ENCODE data around the gene PGLYRP2. TPM values are rescaled to one million over a fixed set of nuclear protein-coding genes. Genes with fewer than 3 reads are reported as not detected.
"Not testable (repeated sequence)": the region's sequence is repeated elsewhere in the genome, so short reads cannot be mapped to it uniquely, and the experiment has no call there.

PGLYRP2 gene
- total RNA-seq, 3 donors from 2014 or later, result 5.6 to 6.2 TPM; not detected in 1

- TF ChIP-seq POLR2AphosphoS5 (IDR thresholded peaks at IDR 0.05) (no peak), POLR2A (IDR thresholded peaks at IDR 0.05) (no peak), CTCF (IDR thresholded peaks at IDR 0.05) (no peak)
- H3K9me3 ChIP-seq, result no peaks in the 10 kb centered on the region
- intact Hi-C loops (cut with DNase I; ENCODE audit: low total_unique reads), result no loop called here
Observed at GRCh38 chr19:15487038-15487437, 7.7 kb upstream of the PGLYRP2 start.

GRCh38 chr19:15485768-15486167 lies 6.5 kb upstream of the PGLYRP2 start:
- not testable (repeated sequence) for DNase-seq (ENCODE audit: low spot score in 2 of 2); H3K27ac ChIP-seq; H3K4me3 ChIP-seq

More at GRCh38 chr19:15487038-15487437, 7.7 kb upstream of the PGLYRP2 start:
- no peak for DNase-seq (ENCODE audit: low spot score in 2 of 2)
- H3K27ac ChIP-seq, result no peak overlapping the region
- no peaks in the 10 kb centered on the region for H3K27me3 ChIP-seq
- no peaks in the 10 kb centered on the region for H3K4me1 ChIP-seq
- no peaks in the 10 kb centered on the region for H3K36me3 ChIP-seq
- no peak overlapping the region for H3K4me3 ChIP-seq

GRCh38 chr19:15480996-15481395 lies 1.7 kb upstream of the PGLYRP2 start:
- H3K4me3 ChIP-seq; H3K4me1 ChIP-seq; H3K27me3 ChIP-seq; DNase-seq (ENCODE audit: low spot score in 2 of 2); H3K36me3 ChIP-seq; H3K27ac ChIP-seq; intact Hi-C loops (cut with DNase I; ENCODE audit: low total_unique reads); H3K9me3 ChIP-seq: not testable (repeated sequence)

More at GRCh38 chr19:15485768-15486167, 6.5 kb upstream of the PGLYRP2 start:
- H3K27me3 ChIP-seq; H3K9me3 ChIP-seq; H3K36me3 ChIP-seq; H3K4me1 ChIP-seq; intact Hi-C loops (cut with DNase I; ENCODE audit: low total_unique reads): not testable (repeated sequence)

- TF ChIP-seq POLR2A (IDR thresholded peaks at IDR 0.05), result no peak
- TF ChIP-seq POLR2AphosphoS5 (IDR thresholded peaks at IDR 0.05), result no peak
- no peak for TF ChIP-seq CTCF (IDR thresholded peaks at IDR 0.05)
- intact Hi-C loops (cut with DNase I; ENCODE audit: low total_unique reads), result no loop called here
- Histone ChIP-seq H3K4me1 (no peaks in the 10 kb centered on the region), H3K9me3 (no peaks in the 10 kb centered on the region), H3K27me3 (peaks cover 0 to 6% of the 10 kb centered on the region in 2 donors), H3K4me3 (no peak overlapping the region), H3K27ac (no peak overlapping the region), H3K36me3 (no peaks in the 10 kb centered on the region)
- no peak for DNase-seq (ENCODE audit: low spot score in 2 of 2)
Observed at GRCh38 chr19:15476325-15476724, 3.0 kb downstream of the PGLYRP2 start.

- H3K9me3 ChIP-seq, result no peaks in the 10 kb centered on the region
- H3K36me3 ChIP-seq, result no peaks in the 10 kb centered on the region
- DNase-seq (ENCODE audit: low spot score in 2 of 2), result no peak
- H3K27me3 ChIP-seq, result peaks cover 0 to 7% of the 10 kb centered on the region in 2 donors
- H3K4me3 ChIP-seq, result no peak overlapping the region
- TF ChIP-seq POLR2A (IDR thresholded peaks at IDR 0.05), result no peak
- no peak for TF ChIP-seq CTCF (IDR thresholded peaks at IDR 0.05)
- TF ChIP-seq POLR2AphosphoS5 (IDR thresholded peaks at IDR 0.05), result no peak
- intact Hi-C loops (cut with DNase I; ENCODE audit: low total_unique reads), result no loop called here
- no peaks in the 10 kb centered on the region for H3K4me1 ChIP-seq
- no peak overlapping the region for H3K27ac ChIP-seq
Observed at GRCh38 chr19:15475611-15476010, 3.7 kb downstream of the PGLYRP2 start.

- DNase-seq (ENCODE audit: low spot score in 2 of 2), result no peak
- Histone ChIP-seq H3K27ac (no peak overlapping the region), H3K4me1 (no peaks in the 10 kb centered on the region), H3K9me3 (no peaks in the 10 kb centered on the region), H3K27me3 (peaks cover 0 to 10% of the 10 kb centered on the region in 2 donors), H3K4me3 (no peak overlapping the region), H3K36me3 (no peaks in the 10 kb centered on the region)
- intact Hi-C loops (cut with DNase I; ENCODE audit: low total_unique reads), result no loop called here
- TF ChIP-seq CTCF (IDR thresholded peaks at IDR 0.05) (no peak), POLR2A (IDR thresholded peaks at IDR 0.05) (no peak), POLR2AphosphoS5 (IDR thresholded peaks at IDR 0.05) (no peak)
Observed at GRCh38 chr19:15475169-15475568, 4.1 kb downstream of the PGLYRP2 start.

- H3K27ac ChIP-seq; H3K4me3 ChIP-seq; DNase-seq (ENCODE audit: low spot score in 2 of 2); H3K4me1 ChIP-seq; H3K36me3 ChIP-seq; H3K9me3 ChIP-seq; intact Hi-C loops (cut with DNase I; ENCODE audit: low total_unique reads): not testable (repeated sequence)
- peaks cover 0 to 22% of the 10 kb centered on the region in 2 donors for H3K27me3 ChIP-seq
Observed at GRCh38 chr19:15473821-15474220, 5.5 kb downstream of the PGLYRP2 start.
